Sigmoid colon (tissue), 4 donors: ENCODE measurements around the gene SULT2B1.
A peak's percentile ranks its signal among the peaks of the same experiment; 100 is the strongest.

Experiments used
- EP300 ChIP-seq, 4 donors: sonication (generic); formaldehyde crosslinking; IDR thresholded peaks; one replicate each; pipeline ENCODE4 v1.6.1; 2017; ENCODE audit warnings: antibody characterized with exemption in 4 of 4
- POLR2A ChIP-seq, 2 donors: fragments of 450-650 bp; IDR thresholded peaks; one replicate each; pipeline ENCODE4 v1.6.1; 2016; ENCODE audit warnings: antibody characterized with exemption in 2 of 2, mild to moderate bottlenecking in 2 of 2, moderate library complexity in 2 of 2
- POLR2AphosphoS5 ChIP-seq, 4 donors: sonication (generic); formaldehyde crosslinking; IDR thresholded peaks; one replicate each; pipeline ENCODE4 v1.6.1; 2017; ENCODE audit warnings: antibody characterized with exemption in 4 of 4
- TF ChIP-seq, protein P1 (sequence below), 4 experiments: fragments of 450-650 bp in 3 of 4; fragments of 200-600 bp in 1 of 4; IDR thresholded peaks; one replicate each; pipeline ENCODE4 v1.5.1; 2016 to 2019; ENCODE audit warnings: antibody characterized with exemption in 4 of 4, mild to moderate bottlenecking in 3 of 4, moderate library complexity in 2 of 4

GRCh38 chr19:48624067-48624594 is 72.2 kb downstream of the SULT2B1 start:
- TF ChIP-seq POLR2AphosphoS5 (IDR thresholded peaks at IDR 0.05): peak in 3 of 4 donors; percentile 48 to 71 (median 63)
- TF ChIP-seq, protein P1, sequence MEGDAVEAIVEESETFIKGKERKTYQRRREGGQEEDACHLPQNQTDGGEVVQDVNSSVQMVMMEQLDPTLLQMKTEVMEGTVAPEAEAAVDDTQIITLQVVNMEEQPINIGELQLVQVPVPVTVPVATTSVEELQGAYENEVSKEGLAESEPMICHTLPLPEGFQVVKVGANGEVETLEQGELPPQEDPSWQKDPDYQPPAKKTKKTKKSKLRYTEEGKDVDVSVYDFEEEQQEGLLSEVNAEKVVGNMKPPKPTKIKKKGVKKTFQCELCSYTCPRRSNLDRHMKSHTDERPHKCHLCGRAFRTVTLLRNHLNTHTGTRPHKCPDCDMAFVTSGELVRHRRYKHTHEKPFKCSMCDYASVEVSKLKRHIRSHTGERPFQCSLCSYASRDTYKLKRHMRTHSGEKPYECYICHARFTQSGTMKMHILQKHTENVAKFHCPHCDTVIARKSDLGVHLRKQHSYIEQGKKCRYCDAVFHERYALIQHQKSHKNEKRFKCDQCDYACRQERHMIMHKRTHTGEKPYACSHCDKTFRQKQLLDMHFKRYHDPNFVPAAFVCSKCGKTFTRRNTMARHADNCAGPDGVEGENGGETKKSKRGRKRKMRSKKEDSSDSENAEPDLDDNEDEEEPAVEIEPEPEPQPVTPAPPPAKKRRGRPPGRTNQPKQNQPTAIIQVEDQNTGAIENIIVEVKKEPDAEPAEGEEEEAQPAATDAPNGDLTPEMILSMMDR (IDR thresholded peaks at IDR 0.05): no peak
- peak in 1 of 2 donors; percentile 40 for TF ChIP-seq POLR2A (IDR thresholded peaks at IDR 0.05)
- TF ChIP-seq EP300 (IDR thresholded peaks at IDR 0.05): no peak
